HG03565 (cell line): Measurements from ENCODE around the gene INPP5D.

ENCODE experiments used
- ATAC-seq: cut with Tn5 transposase; IDR thresholded peaks from one replicate; pipeline ENCODE4 v1.9.1; 2021; ENCODE audit warnings: mild to moderate bottlenecking, moderate library complexity; ENCODE audit not compliant: unreplicated experiment

The INPP5D gene

DNA sequence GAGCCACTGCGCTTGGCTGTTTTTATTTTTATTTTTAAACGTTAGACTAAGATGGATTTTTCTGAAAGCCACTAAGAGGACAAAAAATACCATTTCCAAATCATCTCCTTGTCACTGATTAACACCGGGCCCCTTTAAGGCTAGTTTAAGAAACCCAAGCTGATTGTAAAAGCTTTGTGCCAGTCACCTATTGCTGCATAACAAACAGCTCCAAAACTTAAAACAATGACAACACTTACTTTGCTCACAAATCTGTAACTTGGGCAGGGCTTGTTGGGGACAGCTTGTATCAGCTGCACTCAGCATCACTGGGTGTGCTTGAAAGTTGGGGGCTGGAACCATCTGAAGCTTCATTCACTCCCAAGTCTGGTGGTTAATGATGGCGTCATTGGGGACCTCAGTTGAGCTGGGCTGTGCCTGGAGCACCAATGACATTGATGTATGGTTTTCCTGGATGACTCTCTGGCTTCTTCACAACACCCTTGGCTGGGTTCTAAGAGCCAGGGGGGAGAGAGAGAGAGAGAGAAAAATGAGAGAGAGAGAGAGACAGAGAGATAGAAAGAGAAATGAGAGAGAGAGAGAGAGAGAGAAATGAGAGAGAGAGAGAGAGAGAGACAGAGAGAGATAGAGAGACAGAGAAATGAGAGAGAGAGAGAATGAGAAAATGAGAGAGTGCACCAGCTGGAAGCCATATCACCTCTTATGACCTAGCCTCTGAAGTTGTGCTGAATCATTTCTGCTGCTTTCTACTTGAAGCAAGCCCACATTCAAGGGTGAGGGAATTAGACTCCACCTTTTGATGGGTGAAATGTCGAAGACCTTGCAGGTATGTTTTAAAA is 165.3 kb downstream of the INPP5D start:
- no peak for ATAC-seq

GRCh38 chr2:233226511-233227031 is 166.4 kb downstream of the INPP5D start:
- ATAC-seq, result no peak

DNA sequence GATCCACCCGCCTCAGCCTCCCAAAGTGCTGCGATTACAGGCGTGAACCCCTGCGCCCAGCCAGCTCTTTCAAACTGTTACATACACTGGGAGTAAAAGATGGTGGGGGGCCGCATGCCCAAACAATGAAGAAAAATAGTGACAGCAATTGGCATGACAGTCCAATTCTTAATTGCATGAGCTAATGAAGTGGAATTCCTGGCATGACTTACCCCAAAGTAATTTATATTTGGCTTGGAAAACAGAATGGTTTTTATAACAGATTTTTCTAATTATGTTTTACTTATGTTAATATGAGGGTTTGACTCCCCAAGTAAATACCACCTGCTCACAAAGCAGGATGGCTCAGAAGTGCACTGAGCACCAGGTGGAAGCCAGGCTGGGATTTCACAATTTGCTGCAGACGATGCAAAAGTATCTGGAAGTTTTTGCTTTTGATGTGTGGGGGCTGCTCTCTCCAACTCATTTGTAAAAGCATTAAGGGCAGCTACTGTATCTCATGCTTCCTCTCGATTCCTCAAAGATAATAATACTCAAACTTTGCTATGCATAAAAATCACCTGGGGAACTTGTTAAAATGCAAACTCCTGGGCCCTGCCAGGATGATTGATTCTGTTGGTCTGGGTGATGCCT is 167.3 kb downstream of the INPP5D start:
- no peak for ATAC-seq

GRCh38 chr2:233228376-233228775 is 168.2 kb downstream of the INPP5D start:
- ATAC-seq, result no peak

DNA sequence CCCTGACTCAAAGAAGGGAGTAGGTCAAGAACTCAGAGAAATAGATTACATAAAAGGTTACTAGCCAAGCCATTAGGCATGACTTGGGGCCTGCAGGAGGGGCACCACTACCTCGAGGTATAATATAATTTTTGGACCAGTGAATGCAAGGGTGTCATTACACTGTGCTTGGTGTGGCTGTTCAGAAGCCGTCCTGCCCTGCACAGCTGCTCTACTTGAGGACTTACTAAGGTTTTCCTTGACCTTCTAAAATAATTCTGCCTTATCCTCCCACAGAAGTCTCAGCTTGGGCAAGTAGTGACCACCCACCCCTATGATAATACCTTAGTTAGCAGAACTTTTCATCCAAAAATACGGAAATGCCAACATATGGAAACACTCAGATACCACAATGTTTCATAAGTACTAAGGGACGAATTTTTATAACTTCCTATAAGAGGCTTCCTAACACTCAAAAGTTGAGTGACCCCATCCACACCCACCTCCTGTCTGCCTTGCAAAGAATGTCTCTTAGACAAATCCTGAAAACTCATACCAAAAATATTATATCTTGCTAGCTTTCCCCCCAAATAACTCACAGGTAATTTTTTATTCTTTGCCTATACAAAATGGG is 173.6 kb downstream of the INPP5D start:
- no peak for ATAC-seq

DNA sequence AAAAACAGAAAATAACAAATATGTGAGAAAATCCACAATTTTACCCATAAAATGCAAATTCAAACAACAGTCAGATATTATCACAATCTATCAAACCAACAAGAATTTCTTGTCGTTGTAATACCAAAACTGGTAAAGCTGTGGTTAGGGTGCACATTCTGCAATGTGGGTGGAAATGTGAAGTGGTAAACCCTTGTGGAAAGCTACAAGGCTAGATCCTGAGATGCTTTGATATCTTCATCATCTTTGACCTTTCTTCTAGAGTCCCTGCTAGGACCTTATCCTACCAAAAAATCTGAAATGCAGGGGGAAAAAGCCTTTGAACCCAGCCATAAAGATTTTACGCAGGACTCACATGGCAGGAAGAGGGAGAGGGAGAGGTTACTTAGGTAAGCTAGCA is 174.1 kb downstream of the INPP5D start:
- ATAC-seq, result no peak

GRCh38 chr2:233234996-233235395 is 174.9 kb downstream of the INPP5D start:
- ATAC-seq, result no peak

- ATAC-seq, result no peak
These were observed 175.8 kb downstream of the INPP5D start for GRCh38 chr2:233235977-233236376.

- ATAC-seq, result no peak
These were observed 176.9 kb downstream of the INPP5D start for GRCh38 chr2:233236820-233237589.

DNA sequence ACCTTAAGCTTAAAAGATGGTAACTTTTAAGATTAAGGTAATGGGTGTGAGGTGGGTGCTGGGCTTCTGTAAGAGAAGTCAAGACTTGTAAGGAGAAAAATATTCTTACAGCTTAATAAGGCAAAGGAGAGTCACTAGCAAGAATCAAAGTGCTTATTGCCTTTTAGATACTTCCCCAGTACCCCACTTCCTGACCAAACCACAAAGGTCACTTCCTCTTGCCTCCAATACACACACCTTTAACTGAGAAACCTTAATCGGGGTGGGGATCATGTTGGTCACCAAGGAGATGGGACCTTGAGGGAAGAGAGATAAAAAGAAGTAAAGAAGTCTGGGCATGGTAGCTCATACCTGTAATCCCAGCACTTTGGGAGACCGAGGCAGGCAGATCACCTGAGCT is 180.8 kb downstream of the INPP5D start:
- ATAC-seq, result peak; percentile 56

DNA sequence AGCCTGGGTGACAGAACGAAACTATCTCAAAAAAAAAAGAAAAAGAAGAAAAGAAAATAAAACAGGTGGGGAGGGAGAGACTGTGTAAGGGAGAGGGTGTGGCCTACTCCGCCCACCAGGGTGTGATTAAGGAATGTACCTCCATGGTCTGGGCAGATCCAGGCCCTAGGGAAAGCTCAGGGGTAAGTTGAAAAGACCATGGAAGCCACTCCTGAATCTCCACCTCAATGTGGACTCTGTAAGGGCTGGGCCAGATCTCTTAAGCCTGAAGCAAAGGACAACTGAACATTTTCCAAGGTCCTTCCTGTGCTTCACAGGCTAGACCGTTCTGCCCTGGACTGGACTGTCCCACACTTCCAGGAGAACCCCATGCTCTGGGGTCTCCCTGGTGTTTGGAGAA is 181.7 kb downstream of the INPP5D start:
- ATAC-seq, result no peak

- ATAC-seq, result no peak
These were observed 182.2 kb downstream of the INPP5D start for GRCh38 chr2:233242231-233242927.

DNA sequence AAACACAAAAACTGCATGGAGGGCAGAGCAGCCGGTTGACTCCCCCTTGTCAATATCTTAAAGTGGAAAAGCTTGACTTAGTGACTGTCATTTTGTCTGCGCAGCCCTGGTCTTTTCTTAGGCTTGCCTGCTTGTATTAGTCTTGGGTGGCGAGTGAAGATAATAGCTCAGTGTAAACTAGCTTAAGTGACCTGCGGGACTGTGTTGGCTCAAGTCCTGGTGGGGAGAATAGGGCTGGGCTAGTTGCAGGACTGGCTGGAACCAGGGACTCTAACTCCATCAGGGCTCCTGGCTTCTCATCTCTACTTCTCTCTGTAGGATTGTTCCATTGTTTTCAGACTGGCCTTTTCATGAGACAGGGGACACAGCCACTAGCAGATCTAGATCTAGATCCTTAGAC is 183.2 kb downstream of the INPP5D start:
- ATAC-seq, result no peak

DNA sequence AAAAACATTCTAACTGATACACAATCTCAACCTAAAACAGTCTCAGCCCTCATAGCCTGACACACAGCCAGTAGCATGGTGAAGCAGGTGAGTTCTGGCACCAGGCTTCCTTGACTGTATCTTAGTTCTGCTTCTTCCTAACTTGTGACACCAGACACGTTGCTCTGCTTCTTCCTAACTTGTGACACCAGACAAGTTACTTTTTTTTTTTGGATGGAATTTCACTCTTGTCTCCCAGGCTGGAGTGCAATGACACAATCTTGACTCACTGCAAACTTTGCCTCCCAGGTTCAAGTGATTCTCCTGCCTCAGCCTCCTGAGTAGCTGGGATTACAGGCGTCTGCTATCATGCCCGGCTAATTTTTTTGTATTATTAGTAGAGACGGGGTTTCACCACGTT is 184.7 kb downstream of the INPP5D start:
- ATAC-seq, result no peak

DNA sequence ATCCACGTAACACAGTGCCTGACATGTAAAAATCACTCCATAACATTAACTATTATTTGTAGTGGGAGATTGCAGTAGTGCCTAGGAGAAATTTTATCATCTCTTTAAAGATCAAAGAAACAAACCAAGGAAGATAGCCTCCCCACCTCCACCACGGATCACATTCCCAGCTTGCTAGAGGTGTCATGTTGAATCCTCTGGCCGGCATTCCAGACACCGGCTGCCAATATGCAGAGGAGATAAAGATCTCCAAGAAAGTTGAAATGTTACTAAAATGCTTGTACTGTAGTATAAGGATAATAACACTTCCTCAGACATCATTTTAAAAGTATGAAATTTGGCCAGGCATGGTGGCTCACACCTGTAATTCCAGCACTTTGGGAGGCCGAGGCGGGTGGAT is 185.3 kb downstream of the INPP5D start:
- ATAC-seq, result no peak

DNA sequence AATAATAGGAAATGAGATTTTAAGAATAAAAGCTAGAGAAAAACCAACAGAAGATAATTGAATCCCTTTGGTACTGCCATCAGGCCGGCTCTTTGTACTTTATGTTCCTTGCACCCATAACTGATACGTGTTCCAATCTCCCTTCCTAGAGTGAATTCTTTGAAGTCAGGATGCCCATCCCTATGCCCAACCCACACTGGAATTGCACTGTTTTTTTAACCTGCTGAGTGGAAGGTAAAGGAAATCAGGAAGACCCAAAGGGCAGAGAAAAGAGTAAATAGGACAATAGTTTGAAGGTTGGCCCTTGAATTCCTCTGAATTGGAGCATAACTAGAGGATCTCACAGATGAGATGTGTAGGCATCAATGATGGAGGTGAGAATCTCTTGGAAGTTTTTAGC is 187.0 kb downstream of the INPP5D start:
- no peak for ATAC-seq

DNA sequence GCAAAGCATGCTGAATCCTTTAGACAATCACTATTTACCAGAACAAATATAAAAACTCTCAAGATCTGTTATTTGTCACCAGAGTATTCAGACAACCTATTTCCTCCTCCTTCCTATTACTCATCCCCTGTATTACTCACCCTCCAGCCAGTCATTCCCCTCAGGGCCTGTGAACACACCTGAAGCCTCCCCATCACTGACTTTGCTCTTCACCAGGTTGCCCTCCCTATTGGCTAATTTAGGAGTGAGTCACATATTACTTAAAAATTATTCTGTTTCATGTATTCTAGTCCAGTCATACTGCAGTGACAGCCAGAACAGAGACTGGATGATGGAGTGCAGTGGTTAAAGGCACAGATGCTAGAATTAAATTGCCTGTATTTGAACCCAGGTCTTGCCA is 187.6 kb downstream of the INPP5D start:
- no peak for ATAC-seq

DNA sequence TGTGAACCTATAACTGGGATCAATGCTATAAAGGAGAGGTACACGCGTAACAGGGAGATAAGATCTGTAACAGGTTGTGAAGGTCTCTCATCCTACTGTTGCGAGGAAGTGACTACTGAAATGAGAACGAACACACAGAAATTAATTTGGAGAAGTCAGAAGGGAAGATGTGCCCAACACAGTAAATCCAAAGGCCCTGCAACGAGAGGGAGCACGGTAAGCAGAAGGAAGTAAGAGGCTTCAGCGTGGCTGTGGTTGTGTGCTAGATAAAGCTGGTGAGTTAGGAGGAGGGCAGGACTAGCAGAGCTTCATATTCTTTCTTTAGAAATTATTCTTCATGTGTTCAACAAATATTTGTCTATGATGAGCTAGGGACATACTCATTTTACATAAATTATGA is 188.9 kb downstream of the INPP5D start:
- no peak for ATAC-seq

GRCh38 chr2:233250568-233250967 is 190.4 kb downstream of the INPP5D start:
- no peak for ATAC-seq

GRCh38 chr2:233250985-233251305 is 190.8 kb downstream of the INPP5D start:
- ATAC-seq, result no peak
